PC-3 (cell line): ENCODE results near the gene MIP.

ENCODE experiments used
- EZH2phosphoT487 ChIP-seq: fragments of 300-600 bp; sonication (generic); IDR thresholded peaks from 2 replicates; pipeline ENCODE4 v1.6.1; 2018; ENCODE audit warnings: mild to moderate bottlenecking, antibody characterized with exemption, low read length, borderline replicate concordance
- TF ChIP-seq, protein P1 (sequence below): fragments of 300-600 bp; sonication (generic); conservative IDR thresholded peaks from 2 replicates; pipeline ENCODE4 v1.5.1; 2017; ENCODE audit warnings: antibody characterized with exemption, low read depth, mild to moderate bottlenecking, low read length

DNA sequence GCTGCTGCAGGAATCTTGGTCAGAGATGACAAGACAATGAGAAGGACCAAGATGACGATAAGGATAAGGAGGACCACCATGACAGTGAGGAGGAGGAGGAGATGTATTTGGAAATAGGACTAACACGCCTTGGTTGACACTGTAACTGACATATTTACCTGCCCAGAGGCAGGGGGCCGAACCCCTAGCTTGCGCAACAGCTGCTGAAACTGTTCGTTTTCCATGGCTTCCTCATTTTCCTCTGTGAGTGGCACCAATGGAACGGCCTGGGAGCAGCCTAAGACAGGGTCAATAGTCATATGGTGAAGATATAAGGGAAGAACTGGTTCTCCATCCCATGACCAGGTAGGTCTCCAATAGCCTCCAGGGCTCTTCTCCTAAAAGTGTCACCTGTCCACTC lies 34.0 kb downstream of the MIP start:
- TF ChIP-seq, protein P1, sequence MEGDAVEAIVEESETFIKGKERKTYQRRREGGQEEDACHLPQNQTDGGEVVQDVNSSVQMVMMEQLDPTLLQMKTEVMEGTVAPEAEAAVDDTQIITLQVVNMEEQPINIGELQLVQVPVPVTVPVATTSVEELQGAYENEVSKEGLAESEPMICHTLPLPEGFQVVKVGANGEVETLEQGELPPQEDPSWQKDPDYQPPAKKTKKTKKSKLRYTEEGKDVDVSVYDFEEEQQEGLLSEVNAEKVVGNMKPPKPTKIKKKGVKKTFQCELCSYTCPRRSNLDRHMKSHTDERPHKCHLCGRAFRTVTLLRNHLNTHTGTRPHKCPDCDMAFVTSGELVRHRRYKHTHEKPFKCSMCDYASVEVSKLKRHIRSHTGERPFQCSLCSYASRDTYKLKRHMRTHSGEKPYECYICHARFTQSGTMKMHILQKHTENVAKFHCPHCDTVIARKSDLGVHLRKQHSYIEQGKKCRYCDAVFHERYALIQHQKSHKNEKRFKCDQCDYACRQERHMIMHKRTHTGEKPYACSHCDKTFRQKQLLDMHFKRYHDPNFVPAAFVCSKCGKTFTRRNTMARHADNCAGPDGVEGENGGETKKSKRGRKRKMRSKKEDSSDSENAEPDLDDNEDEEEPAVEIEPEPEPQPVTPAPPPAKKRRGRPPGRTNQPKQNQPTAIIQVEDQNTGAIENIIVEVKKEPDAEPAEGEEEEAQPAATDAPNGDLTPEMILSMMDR = no peak
- no peak for TF ChIP-seq EZH2phosphoT487
